NOMO-1 treated with dmso at 0.1 percent for 144 hours (cell line): ENCODE measurements around the gene BMP7.
"Not testable (repeated sequence)": the region's sequence is repeated elsewhere in the genome, so short reads cannot be mapped to it uniquely, and the experiment has no call there.

Experiments
- DNase-seq: peaks from one replicate; lab custom pipeline; 2025; ENCODE audit not compliant: unreplicated experiment; lab: John Stamatoyannopoulos, UW

Gene BMP7

DNA sequence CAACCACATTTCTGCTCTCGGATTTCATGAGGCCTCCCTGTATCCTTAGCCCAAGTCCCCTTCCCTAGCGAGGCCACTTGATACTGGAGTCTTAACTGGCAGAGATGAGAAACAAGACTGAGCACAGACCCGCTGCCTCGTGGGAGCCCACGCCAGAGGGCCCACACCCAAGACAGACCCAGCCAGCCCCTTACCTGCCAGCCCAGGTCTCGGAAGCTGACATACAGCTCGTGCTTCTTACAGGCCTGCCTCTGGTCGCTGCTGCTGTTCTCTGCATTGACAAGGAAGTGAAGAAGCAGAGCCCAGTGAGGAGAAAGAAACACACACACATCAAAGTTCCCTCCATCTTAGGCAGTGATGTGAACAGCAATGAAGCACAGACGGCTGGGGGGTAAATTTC is 91.7 kb downstream of the BMP7 start:
- DNase-seq, result no peak

- DNase-seq, result no peak
Observed at GRCh38 chr20:57173986-57174385, 92.5 kb downstream of the BMP7 start.

DNA sequence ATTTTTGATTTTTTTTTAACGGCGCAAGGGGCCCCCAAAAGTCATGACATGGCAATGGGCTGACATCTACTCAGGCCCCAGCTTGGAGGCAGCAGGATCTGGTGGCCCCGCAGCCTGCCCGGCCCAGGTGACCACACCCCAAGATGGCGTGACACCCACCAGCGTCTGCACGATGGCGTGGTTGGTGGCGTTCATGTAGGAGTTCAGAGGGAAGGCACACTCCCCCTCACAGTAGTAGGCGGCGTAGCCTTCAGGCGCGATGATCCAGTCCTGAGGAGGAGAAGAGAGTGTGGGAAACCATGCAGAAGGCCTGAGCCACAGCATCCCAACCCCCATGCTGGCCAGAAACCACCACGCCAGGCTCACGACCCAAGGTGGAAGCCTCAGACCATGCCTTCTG is 93.4 kb downstream of the BMP7 start:
- no peak for DNase-seq

- no peak for DNase-seq
Observed at GRCh38 chr20:57170343-57170742, 96.1 kb downstream of the BMP7 start.

DNA sequence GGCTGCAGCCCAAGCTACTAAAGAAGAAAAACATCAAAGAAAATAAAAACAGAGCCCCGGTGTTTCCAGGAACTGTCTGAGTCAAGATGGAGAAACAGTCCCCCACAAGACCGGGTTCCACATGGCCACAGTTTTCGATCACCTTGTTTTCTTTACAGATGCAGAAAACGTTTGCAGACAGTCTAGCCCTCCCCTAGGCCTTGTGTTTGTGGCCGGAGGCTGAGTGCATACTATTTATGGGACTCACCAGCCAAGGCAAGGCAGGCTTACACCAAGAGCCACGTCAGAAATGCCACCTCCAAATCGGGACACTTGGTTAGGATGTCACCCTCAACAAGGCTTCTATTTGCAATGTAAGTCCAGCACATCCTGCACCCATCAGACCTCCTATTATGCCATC is 97.3 kb downstream of the BMP7 start:
- no peak for DNase-seq

DNA sequence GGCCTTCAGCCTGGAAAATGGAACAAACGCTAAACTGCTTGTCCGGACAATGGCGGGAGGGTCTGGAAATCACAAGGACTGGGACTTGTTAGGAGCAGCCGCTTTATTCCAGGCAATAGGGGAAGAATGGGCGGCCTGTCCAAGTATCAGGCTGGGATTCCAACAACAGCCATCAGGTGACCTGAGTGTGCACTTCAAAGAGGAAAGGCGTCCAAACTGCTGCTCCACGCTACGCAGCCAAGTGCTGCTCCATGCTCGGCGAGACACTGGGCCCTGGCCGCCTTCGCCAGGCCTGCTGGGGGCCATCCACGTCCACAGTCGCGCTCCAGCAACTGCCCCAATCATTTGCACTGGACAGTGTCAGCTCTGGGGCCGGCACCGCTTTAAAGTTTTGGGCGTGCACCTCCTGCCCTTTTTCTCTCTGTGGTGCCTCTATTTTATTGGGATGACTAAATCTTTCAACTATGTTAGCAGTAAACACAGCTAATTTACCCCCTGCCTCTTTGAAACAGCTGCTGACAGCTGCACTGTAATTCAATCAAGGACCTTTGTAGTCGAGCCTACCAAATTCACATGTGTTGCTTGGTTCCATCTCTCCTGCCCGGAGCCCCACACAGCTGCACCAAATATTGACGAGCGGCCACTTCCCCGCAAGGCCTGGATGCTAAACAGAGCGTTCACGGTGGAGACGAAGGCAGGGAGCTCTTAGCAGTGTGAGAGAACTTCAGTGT is 98.3 kb downstream of the BMP7 start:
- DNase-seq, result no peak

DNA sequence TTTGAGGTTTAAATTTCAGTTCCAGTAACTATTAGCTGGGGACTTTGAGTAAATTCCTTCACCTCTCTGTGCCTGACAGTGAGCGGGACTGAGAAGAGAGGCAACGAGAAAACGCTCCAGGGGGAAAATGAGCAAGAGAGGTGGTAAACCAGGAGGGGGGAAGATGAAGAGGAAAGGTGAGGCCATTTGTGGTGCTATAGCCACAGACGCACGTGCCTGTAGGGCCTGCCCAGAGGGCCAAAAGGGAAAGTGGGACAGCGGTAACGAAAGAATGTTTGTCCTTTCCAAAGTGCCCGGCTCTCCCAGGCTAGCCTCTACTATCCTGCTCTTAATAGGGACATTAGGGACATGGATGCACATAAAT is 99.2 kb downstream of the BMP7 start:
- DNase-seq, result no peak

DNA sequence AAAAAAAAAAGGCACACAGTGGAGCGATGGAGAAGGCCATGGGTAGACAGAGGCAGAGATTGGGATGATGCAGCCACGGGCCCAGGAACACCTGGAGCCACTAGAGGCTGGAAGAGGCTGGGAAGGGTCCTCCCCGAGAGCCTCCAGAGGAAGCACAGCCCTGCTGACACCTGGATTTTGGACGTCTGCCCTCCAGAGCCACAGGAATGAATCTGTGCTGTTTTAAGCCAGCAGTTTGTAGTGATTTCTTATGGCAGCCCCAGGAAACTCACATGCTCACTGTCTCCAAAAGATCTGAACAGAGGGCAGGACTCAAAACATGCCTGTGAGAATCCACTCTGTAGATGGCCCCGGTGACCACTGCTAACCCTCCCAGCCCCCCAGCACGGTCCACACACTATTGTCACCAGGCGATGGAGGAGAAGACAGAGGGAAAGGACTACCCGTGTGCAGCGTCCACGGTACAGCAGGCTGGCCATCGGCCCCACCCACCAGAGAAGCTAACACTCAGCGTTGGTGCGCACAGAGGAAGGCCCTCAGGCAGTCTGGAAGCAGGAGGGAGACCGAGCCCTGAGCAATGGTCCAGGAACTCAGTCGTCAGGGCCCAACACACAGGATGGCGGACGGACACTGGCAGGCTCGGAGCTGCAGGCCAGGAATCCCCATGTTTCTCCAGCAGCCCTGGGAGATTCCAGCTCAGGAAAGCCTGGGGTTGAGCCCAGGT is 99.7 kb downstream of the BMP7 start:
- no peak for DNase-seq

DNA sequence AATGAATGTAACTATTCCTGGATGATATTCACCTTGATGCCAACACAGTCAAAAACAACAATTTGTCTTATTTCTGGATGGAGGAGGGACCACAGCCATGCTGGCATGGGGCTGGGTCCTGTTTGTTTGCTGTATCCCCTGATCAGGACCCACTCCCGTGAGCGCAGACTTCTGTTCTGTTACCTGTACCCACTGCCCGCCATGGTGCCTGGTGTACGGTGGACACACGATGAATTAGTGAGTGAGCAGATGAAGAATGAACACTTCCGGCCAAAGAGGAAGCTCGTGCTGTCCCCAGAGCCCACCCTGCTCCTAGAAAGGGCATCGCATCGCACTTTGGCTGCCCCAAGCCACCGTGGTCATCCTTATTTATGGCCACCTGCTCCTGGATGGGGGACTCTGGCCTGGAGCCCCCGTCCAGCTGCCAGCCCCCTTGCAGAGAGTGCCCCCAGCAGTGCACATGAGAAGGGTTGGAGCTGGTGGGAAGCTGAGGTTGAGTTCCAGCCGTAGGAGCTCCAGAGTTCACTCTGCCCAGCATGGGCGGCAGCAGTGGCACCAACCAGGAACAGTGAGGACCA is 100.9 kb downstream of the BMP7 start:
- DNase-seq, result no peak

- no peak for DNase-seq
Observed at GRCh38 chr20:57164872-57165271, 101.6 kb downstream of the BMP7 start.

DNA sequence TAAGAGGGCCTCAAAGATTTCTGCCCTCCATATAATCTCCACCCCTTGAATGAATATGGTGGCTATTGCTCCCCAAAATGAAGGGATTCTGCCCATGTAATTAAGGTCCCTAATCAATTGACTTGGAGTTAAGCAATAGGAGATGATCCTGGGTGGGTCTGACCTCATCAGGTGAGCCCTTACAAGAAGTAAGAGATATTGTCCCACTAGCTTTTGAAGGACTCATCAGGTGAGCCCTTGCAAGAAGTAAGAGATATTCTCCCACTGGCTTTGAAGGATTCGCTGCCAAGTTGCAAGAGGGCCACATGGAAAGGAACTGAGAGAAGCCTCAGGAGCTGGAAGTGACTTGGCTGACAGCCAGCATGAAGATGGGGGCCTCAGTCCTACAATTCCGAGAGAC is 103.4 kb downstream of the BMP7 start:
- no peak for DNase-seq

GRCh38 chr20:57162362-57162652 is 104.1 kb downstream of the BMP7 start:
- DNase-seq, result no peak

- DNase-seq, result no peak
Observed at GRCh38 chr20:57161478-57162361, 104.7 kb downstream of the BMP7 start.

- no peak for DNase-seq
Observed at GRCh38 chr20:57160985-57161384, 105.5 kb downstream of the BMP7 start.

GRCh38 chr20:57159945-57160610 is 106.4 kb downstream of the BMP7 start:
- DNase-seq, result no peak

GRCh38 chr20:57159193-57159851 is 107.1 kb downstream of the BMP7 start:
- no peak for DNase-seq

GRCh38 chr20:57158474-57158873 is 108.0 kb downstream of the BMP7 start:
- DNase-seq, result no peak

- DNase-seq, result not testable (repeated sequence)
Observed at GRCh38 chr20:57157787-57158186, 108.7 kb downstream of the BMP7 start.

DNA sequence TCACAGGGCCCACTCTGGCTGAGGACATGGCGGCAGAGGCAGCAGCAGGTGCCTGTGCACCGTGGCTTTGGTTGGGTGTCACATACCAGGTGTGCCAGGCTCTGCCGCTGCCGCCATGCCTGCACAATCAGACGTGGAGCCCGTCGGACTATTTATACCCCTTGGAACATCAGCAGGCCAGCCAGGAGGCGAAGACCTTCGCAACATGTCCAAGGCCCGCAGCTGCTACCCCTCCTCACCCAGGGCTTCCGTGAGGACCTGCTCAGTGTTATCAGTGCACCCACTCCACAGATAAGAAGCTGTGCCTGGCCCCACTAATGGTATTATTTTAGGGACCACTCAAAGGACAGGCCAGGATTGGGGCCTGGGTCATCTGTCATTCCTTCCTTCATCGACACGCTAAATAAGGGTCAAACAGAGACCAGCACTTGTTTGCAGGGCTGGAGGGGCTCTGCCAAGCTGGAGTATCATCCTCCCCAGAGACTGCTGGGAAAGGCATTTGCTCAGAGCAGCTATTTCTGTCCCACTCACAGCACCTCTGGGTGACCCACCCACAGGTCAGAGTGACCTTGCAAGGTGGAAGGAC is 109.2 kb downstream of the BMP7 start:
- DNase-seq, result no peak

DNA sequence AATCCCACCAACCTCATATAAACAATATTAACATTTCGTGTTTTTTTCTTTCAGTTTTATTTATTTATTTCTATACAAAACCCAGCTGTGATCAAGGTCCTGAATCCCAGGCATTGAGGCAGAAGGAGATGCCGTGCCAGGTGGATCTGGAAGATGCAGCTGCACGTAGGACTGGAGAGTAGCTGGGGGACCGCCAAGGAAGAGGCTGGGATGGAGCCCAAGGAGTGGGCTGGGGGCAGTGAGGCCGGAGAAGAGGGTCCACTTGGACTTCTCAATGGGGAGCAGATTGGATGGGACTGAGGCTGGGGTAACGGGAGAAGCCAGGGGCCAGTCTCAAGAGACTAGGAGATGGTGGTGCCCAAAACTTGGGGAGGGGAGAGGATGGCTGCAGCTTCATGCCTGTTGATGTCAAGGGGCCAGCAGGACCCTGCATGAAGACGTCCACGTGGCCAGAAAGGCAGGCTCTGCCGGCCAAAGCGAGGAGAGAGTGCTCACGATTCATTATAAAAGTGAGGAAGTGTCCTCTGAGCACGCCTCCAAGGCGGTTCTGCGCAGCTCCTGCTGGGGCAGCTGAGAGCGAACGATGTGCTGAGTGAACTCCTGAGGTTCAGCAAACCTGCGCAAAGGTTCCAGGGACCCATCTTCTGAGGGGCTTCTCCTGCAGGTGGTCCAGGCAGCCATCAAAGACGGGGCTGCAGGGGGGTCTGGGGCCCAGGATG is 110.3 kb downstream of the BMP7 start:
- no peak for DNase-seq
